NK-92 (cell line): Measurements from ENCODE around the gene FNDC5.
"Not testable (repeated sequence)": the region's sequence is repeated elsewhere in the genome, so short reads cannot be mapped to it uniquely, and the experiment has no call there.

Experiments
- DNase-seq: peaks from one replicate; lab custom pipeline; 2025; ENCODE audit not compliant: unreplicated experiment; lab: John Stamatoyannopoulos, UW

FNDC5 gene

GRCh38 chr1:32870615-32871363, at the start of gene FNDC5:
Gene FNDC5, minus strand, starts transcription at chr1:32870912.
- no peak for DNase-seq

DNA sequence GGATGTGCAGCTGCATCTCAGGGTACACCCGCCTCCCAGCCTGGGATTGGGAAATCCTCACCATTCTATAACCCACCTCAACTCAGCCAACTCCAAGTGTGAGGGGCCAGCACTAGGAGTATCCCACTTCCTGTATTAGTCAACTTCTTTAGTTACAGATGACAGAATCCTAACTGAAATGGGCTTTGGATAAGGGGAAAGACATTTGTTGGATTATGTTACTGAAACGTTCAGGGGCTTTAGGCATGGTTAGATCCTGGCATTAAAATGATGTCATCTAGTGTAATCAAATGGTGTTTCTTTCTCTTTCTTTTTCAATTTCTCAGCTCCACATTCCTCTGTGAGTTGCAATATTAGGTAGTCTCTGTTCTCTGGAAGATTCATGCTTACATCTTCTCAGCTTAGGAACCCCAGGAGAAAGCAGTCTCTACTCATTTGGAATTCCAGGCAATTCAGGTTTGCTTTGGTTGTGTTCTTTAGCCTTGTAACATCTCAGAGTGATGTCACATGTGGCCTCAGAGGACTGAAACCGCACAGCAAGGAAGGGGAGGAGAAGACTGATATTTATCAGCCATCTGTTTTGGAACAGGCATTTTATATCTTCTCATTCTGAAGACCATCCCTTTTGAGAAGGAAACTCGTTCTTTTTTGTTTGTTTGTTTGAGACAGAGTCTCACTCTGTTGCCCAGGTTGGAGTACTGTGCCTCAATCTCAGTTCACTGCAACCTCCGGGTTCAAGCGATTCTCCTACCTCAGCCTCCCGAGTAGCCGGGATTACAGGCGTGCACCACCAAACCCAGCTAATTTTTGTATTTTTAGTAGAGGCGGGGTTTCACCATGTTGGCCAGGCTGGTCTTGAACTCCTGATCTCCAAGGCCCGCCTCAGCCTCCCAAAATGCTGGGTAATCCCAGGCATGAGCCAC, 49.4 kb upstream of the FNDC5 start:
- no peak for DNase-seq

- DNase-seq, result no peak
Measured at GRCh38 chr1:32918179-32918578, 47.5 kb upstream of the FNDC5 start.

GRCh38 chr1:32917521-32917920, 46.8 kb upstream of the FNDC5 start:
- DNase-seq, result no peak

- no peak for DNase-seq
Measured at GRCh38 chr1:32915766-32916706, 45.3 kb upstream of the FNDC5 start.

DNA sequence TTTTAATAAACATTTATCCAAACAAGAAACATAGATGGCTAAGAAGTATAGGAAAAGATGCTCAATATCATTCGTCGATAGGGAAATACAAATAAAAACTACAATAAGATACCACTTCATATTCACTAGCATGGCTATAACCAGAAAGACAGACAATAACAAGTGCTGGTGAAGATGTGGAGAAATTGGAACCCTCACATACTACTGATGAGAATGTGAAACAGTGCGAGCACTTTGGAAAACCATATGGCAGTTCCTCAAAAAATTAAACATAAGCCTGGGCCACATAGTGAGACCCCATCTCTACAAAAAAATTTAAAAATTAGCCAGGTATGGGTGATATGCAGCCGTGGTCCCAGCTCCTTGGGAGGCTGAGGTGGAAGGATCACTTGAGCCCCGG, 39.6 kb upstream of the FNDC5 start:
- no peak for DNase-seq

GRCh38 chr1:32907435-32907834, 36.7 kb upstream of the FNDC5 start:
- DNase-seq, result no peak

- no peak for DNase-seq
Measured at GRCh38 chr1:32906654-32907053, 35.9 kb upstream of the FNDC5 start.

DNA sequence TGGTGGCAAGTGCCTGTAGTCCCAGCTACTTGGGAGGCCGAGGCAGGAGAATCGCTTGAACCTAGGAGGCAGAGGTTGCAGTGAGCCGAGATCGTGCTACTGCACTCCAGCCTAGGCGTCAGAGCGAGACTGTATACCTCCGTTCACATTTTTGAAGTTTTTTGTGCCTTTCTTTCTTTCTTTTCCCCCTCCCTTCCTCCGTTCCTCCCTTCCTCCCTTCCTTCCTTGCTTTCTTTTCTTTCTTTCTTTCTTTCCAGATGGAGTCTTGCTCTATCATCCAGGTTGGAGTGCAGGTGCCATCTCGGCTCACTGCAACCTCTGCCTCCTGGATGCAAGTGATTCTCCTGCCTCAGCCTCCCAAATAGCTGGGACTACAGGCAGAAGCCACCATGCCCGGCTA, 34.9 kb upstream of the FNDC5 start:
- not testable (repeated sequence) for DNase-seq

DNA sequence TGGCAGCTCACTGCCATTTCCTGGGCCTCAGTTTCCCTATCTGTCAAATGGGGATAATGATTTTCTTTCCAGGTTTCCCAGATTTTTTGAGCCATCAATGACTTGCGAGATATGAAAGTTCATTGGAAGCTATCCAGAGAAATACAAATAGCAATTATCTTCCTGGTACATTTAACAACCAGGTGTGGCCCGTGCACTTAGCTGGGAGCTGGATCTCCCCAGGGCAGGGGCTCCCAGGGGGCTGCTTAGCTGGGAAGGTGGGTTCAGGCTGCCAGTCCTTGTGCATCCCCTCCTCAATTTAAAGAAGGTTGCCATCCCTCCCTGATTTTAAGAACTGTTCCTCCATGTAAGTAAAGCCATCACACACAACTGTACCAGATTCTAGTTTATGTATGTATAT, 34.1 kb upstream of the FNDC5 start:
- no peak for DNase-seq

DNA sequence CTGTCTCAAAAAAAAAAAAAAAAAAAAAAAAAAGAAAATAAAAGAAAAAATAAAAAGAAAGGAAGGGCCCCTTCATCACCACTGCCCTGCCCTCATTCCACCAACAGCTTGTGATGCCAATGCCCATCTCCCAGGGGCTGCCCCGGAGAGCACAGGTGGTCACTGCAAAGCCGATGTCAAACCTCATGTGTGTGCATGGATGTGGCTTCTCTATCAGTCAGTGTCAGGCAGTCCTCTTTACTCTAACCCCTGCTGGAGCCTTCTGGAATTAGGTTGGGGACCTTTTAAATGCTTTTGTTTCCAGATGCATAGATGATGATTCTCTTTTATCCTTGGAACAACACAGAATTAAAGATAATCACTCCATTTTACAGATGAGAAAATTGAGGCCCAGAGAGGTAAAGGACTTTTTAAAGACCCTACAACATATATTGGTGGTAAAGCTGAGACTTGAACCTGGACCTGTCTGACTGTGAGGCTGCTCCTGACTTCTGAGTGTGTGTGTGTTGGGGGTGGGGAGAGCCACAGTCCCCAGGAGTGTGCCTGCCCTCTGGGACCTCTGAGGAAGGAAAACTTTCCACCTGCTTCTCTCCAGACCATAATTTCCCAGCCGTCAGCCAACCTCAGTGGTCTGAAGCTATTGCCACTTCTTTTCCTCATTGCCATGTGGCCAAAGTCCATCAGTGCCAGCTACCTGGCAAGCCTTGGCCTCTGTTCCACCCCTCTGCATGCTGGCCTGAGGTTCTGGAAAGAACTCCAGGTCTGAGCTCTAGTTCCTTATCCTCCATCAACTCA, 33.5 kb upstream of the FNDC5 start:
- DNase-seq, result no peak

- no peak for DNase-seq
Measured at GRCh38 chr1:32902535-32902920, 31.8 kb upstream of the FNDC5 start.

DNA sequence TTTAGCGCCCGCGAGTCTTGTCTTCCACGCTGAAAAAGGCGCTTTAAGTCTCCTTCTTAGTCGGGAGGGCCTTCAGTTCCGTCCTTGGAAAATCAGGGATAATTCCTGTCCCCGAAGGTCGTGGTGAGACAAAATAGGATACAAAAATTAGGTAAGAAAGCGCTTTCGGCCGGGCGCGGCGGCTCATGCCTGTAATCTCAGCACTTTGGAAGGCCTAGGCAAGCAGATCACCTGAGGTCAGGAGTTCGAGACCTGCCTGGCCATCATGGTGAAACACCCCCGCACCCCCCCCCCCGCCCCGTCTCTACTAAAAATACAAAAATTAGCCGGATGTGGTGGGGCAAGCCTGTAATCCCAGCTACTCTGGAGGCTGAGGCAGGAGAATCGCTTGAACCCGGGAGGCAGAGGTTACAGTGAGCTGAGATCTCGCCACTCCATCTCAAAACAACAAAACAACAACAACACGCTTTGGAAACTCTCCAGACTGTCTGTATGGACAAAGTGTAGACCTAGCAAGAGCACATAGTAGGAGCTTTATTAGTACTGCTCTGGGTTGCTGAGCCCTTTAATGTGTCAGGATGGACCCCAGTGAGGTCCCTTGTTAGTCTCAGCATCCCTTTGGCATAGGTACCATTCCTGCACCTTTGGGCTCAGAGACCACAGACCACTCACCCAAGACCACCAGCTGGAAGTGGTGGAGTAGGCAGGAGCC, 31.3 kb upstream of the FNDC5 start:
- no peak for DNase-seq

- no peak for DNase-seq
Measured at GRCh38 chr1:32900956-32901822, 30.5 kb upstream of the FNDC5 start, which contains the start of gene TMEM54. Gene TMEM54, minus strand, starts transcription at chr1:32901389. Its CDS starts 151 bp downstream, at chr1:32901238.

DNA sequence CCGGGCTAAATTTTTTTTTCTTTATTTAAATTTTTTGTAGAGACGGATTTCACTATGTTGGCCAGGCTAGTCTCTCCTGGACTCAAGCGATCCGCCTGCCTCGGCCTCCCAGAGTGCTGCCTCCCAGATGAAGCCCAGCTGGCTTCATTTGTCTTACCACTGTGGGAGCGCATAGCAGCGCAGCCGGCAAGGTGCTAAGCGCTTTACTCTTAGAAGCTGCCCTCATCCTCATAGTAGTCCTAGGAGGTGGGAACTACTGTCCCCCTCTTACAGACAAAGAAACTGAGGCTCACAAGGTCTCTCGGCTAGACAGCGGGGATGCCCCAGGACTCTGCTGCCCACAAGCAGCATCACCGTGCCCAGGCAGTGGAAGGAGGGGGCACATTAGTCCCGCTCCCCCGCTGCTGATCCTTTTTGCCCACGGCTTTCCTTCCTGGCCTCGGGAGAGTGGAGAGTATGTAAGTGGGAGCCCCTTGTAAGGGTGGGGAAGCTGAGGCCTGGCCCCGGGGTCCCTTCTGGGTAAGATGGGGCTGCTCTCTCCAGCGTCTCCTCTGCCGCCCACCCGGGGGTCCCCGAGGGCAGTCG, 29.8 kb upstream of the FNDC5 start:
- DNase-seq, result no peak

DNA sequence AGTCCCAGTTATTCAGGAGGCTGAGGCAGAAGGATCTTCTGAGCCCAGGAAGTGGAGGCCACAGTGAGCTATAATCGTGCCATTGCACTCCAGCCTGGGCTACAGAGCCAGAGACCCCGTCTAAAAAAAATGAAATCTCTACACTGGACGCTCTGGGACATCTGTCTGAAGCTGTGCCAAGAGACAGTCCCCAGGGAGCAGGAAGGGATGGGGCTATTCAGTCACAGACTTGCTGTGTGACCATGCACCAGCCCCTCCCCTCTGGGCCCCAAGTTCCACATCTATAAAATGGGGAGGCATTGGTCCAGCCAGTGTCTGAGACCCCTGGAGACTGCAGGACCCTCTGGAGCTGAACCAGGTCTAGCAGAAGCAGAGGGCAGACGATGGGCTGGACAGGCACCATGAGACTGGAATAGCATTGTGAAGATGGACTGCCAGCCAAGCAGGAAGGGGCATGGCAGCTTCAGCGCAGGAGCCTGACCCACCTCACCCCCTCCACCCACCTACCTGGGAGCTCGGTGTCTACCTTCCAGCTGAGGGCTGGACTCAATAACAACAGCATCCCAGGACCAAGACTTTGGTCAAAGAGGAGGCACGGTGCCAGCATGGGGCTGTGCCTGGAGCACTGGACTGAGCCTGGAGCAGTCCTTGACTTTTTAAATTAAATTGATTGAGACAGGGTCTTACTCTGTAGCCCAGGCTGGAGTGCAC, 29.0 kb upstream of the FNDC5 start:
- no peak for DNase-seq

DNA sequence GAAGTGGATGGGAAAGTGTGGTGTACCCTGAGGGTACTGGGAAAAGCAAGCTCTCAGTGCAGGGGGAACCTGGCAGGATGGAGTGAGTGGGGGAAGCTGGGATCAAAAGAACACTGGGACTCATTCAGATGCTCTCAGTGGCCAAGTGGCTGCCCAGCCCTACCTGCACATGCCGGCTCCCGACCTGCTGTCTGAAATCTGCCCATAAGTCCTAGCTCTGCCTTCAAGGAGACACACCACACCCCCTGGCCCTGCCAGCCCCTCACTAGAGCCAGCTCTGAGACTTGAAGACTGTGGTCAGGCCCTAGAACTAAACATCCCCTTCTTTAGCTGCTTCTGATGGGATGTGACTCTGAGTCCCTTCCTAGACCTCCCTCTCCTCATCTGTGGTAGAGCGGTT, 28.2 kb upstream of the FNDC5 start:
- no peak for DNase-seq

DNA sequence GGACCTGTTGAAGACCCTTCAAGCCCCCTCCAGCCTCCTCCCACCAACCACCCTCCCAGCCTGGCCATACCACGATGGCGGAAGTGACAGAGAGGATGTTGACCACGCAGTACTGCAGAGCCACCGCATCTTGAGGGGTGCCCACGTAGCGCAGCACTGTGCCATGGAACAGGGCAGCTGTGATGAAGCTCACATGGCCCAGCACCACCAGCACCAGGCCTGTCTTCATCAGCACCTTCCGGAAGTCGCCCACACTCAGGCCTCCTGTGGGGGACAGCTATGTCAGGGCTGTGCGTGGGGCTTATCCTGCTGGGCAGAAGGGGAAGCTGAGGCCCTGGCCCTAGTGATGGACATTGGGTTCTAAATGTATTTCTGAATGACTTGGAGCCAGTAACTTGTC, 27.3 kb upstream of the FNDC5 start:
- no peak for DNase-seq
